GM12874 (cell line): Measurements from ENCODE around the gene AIPL1.

Source experiments
- CTCF ChIP-seq: IDR thresholded peaks from 2 replicates; pipeline ENCODE4 v1.5.1; 2011; ENCODE audit warnings: low read depth, mild to moderate bottlenecking, control low read depth, low read length, moderate library complexity; ENCODE audit not compliant: insufficient read depth

Gene AIPL1

GRCh38 chr17:6429266-6429665, 5.7 kb downstream of the AIPL1 start:
- TF ChIP-seq CTCF = no peak

GRCh38 chr17:6428207-6428965, 6.5 kb downstream of the AIPL1 start:
- TF ChIP-seq CTCF = no peak

- no peak for TF ChIP-seq CTCF
Measured at GRCh38 chr17:6427279-6427781, 7.6 kb downstream of the AIPL1 start.

- TF ChIP-seq CTCF = no peak
Measured at GRCh38 chr17:6426356-6427101, 8.4 kb downstream of the AIPL1 start.

GRCh38 chr17:6425407-6425806, 9.5 kb downstream of the AIPL1 start:
- no peak for TF ChIP-seq CTCF

GRCh38 chr17:6423931-6424330, 11.0 kb downstream of the AIPL1 start:
- no peak for TF ChIP-seq CTCF

- TF ChIP-seq CTCF = no peak
Measured at GRCh38 chr17:6422654-6423241, 12.2 kb downstream of the AIPL1 start.
